ENCODE measurements around the gene VASH1. TPM values are rescaled to one million over a fixed set of nuclear protein-coding genes. Genes with fewer than 3 reads are reported as not detected.

VASH1 gene
- total RNA-seq, 1 experiment from 2014 or later = 5.2 TPM

DNA sequence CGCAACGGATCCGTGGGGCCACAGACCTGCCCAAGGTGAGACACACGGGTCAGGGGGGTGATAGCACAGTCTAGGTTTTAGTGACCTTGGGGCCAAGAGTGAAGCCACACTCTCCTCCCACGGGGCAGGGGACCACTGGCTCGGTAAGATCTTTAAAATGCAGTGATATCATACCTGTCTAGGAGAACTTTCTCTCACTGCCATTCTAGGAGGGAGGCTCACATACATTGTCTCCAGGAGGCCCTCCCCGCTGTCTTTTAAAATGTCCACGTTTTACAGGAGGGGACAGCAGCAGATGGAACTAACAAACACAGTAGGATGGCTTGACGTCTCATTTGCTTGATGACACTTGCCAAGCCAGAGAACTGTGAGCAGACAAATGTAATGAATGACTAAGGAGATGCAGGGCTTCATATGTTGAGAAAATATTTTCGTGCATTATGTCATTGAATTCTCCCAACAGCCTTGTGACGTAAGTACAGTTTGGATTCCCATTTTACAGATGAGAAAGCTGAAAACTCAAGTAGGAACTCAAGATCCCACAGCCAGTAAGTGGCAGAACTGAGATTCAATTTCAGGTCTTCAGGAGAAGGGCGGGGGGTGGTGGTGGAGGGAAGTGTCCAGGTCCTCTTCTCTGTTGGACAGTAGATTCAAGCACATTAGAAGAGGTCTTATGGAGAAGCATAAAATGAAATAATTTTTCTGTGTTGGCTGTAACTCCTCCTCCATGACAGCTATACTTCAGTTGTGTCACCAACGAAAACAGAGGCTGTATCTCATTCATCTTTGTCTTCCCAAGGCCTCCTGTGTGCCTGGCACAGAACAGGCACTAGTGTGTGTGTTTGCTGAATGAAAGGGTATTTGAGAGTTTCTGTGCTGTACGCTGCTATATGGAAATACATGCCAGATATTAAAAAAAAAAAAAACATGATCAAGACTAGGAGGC is 2.1 kb downstream of the VASH1 start:
- intact Hi-C loops (cut with micrococcal nuclease; ENCODE audit: unreplicated experiment) = no loop called here

DNA sequence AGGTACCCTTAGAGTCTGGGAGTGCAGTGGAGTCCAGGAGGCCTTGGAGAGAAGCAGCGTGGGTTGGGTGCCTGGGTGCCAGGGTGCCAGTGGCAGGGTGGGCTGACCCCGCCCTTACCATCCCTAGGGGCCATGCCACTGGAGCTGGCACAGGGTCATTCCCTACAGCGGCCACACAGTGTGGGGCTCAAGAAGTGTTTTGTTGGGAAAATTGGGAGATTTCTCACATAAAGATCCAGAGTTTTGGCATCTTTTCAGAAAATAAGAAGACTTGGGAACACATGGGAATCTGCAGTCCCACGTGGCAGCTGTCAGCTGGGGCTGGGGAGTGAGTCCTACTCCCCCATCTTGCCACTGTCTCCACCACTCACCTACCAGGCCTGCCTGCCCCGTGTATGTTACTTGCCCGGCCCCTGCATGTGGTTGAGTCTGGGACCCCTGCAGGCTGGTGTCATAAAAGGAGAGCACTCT is 4.2 kb downstream of the VASH1 start:
- Histone ChIP-seq H3K36me3 (ENCODE audit: control insufficient read depth, insufficient read depth, low read length) (no peaks in the 10 kb centered on the region; the same call in 1 of the 2 replicates), H3K4me3 (ENCODE audit: low read depth in 2 of 2, low read length in 2 of 2) (no peak overlapping the region), H3K27ac (ENCODE audit: low read length) (no peak overlapping the region), H3K4me1 (ENCODE audit: control insufficient read depth, insufficient read depth, low read length) (no peaks in the 10 kb centered on the region), H3K9me3 (ENCODE audit: control insufficient read depth, insufficient read depth, low read depth, low read length) (no peaks in the 10 kb centered on the region), H3K27me3 (ENCODE audit: control insufficient read depth, insufficient read depth, low read length) (no peaks in the 10 kb centered on the region)
- no peak for DNase-seq (ENCODE audit: low read depth, low spot score)
- ChIA-PET CTCF (no interaction called here), POLR2A (no interaction called here)
- BruUV-seq (replicated peaks) = no TSS peak
- intact Hi-C loops (cut with micrococcal nuclease; ENCODE audit: unreplicated experiment) (no loop called here), in situ Hi-C loops (cut with HindIII; ENCODE audit: low pct_unique_long_range_greater_than_20kb, low sequenced_read_pairs) (no loop called here)
- no peak for ATAC-seq
- TF ChIP-seq, protein P1, sequence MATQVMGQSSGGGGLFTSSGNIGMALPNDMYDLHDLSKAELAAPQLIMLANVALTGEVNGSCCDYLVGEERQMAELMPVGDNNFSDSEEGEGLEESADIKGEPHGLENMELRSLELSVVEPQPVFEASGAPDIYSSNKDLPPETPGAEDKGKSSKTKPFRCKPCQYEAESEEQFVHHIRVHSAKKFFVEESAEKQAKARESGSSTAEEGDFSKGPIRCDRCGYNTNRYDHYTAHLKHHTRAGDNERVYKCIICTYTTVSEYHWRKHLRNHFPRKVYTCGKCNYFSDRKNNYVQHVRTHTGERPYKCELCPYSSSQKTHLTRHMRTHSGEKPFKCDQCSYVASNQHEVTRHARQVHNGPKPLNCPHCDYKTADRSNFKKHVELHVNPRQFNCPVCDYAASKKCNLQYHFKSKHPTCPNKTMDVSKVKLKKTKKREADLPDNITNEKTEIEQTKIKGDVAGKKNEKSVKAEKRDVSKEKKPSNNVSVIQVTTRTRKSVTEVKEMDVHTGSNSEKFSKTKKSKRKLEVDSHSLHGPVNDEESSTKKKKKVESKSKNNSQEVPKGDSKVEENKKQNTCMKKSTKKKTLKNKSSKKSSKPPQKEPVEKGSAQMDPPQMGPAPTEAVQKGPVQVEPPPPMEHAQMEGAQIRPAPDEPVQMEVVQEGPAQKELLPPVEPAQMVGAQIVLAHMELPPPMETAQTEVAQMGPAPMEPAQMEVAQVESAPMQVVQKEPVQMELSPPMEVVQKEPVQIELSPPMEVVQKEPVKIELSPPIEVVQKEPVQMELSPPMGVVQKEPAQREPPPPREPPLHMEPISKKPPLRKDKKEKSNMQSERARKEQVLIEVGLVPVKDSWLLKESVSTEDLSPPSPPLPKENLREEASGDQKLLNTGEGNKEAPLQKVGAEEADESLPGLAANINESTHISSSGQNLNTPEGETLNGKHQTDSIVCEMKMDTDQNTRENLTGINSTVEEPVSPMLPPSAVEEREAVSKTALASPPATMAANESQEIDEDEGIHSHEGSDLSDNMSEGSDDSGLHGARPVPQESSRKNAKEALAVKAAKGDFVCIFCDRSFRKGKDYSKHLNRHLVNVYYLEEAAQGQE (IDR thresholded peaks at IDR 0.05; ENCODE audit: insufficient read depth in 1 of 2, low read depth in 2 of 2, low read length in 1 of 2) = no peak
- TF ChIP-seq SIN3A (IDR thresholded peaks at IDR 0.05; ENCODE audit: borderline replicate concordance, insufficient read depth, low read depth, low read length) = no peak
- no peak for TF ChIP-seq POLR2AphosphoS5 (IDR thresholded peaks at IDR 0.05; ENCODE audit: low read depth, low read length)
- TF ChIP-seq, protein P2, sequence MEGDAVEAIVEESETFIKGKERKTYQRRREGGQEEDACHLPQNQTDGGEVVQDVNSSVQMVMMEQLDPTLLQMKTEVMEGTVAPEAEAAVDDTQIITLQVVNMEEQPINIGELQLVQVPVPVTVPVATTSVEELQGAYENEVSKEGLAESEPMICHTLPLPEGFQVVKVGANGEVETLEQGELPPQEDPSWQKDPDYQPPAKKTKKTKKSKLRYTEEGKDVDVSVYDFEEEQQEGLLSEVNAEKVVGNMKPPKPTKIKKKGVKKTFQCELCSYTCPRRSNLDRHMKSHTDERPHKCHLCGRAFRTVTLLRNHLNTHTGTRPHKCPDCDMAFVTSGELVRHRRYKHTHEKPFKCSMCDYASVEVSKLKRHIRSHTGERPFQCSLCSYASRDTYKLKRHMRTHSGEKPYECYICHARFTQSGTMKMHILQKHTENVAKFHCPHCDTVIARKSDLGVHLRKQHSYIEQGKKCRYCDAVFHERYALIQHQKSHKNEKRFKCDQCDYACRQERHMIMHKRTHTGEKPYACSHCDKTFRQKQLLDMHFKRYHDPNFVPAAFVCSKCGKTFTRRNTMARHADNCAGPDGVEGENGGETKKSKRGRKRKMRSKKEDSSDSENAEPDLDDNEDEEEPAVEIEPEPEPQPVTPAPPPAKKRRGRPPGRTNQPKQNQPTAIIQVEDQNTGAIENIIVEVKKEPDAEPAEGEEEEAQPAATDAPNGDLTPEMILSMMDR (IDR thresholded peaks at IDR 0.05) = no peak
- no peak for TF ChIP-seq TCF7L2 (IDR thresholded peaks at IDR 0.05; ENCODE audit: low read depth, low read length)

More for the DNA sequence above, 2.1 kb downstream of the VASH1 start:
- Histone ChIP-seq H3K9me3 (ENCODE audit: control insufficient read depth, insufficient read depth, low read depth, low read length) (no peaks in the 10 kb centered on the region), H3K36me3 (ENCODE audit: control insufficient read depth, insufficient read depth, low read length) (no peaks in the 10 kb centered on the region; the same call in 1 of the 2 replicates), H3K4me3 (ENCODE audit: low read depth in 2 of 2, low read length in 2 of 2) (no peak overlapping the region), H3K4me1 (ENCODE audit: control insufficient read depth, insufficient read depth, low read length) (no peaks in the 10 kb centered on the region), H3K27me3 (ENCODE audit: control insufficient read depth, insufficient read depth, low read length) (no peaks in the 10 kb centered on the region), H3K27ac (ENCODE audit: low read length) (no peak overlapping the region)
- TF ChIP-seq, protein P2 (IDR thresholded peaks at IDR 0.05) = no peak
- TF ChIP-seq, protein P1 (IDR thresholded peaks at IDR 0.05; ENCODE audit: insufficient read depth in 1 of 2, low read depth in 2 of 2, low read length in 1 of 2) = no peak
- TF ChIP-seq TCF7L2 (IDR thresholded peaks at IDR 0.05; ENCODE audit: low read depth, low read length) (no peak), POLR2AphosphoS5 (IDR thresholded peaks at IDR 0.05; ENCODE audit: low read depth, low read length) (no peak), SIN3A (IDR thresholded peaks at IDR 0.05; ENCODE audit: borderline replicate concordance, insufficient read depth, low read depth, low read length) (no peak)
- no TSS peak for BruUV-seq (replicated peaks)
- DNase-seq (ENCODE audit: low read depth, low spot score) (no peak), ATAC-seq (no peak)
- in situ Hi-C loops (cut with HindIII; ENCODE audit: low pct_unique_long_range_greater_than_20kb, low sequenced_read_pairs) = no loop called here
- POLR2A ChIA-PET = no interaction called here
- CTCF ChIA-PET = no interaction called here
